ENCODE results near the gene STX18. TPM values are rescaled to one million over a fixed set of nuclear protein-coding genes. Genes with fewer than 3 reads are reported as not detected.

STX18 gene
- total and polyA plus RNA-seq, 2 of the 13 experiments (the other 11 are each of a cell fraction or from before 2014, with no cell fraction given) = 23.9 to 37.1 TPM

GRCh38 chr4:4578981-4579380, 37.1 kb upstream of the STX18 start:
- H3K79me2 ChIP-seq (ENCODE audit: insufficient read depth, low read length) = no peaks in the 10 kb centered on the region
- in situ Hi-C loops (cut with HindIII; ENCODE audit: extremely low pct_ligation_motif_present, low pct_unique_long_range_greater_than_20kb) (no loop called here), intact Hi-C loops (cut with micrococcal nuclease; ENCODE audit: unreplicated experiment) (no loop called here)
- no TSS peak for BruUV-seq (replicated peaks)
- ChIA-PET POLR2A (no interaction called here), CTCF (ENCODE audit: low intra/inter-chr PET ratio, low total read pairs) (no interaction called here)
- H3K4me1 ChIP-seq (ENCODE audit: insufficient read depth, low read length) = peaks cover 26% of the 10 kb centered on the region
- no peak for TF ChIP-seq SYNCRIP (IDR thresholded peaks at IDR 0.05; ENCODE audit: insufficient read depth, low read depth, low read length)
- peak; percentile 40; the same call in 1 of the 2 replicates for TF ChIP-seq RARA (CRISPR knock-in tag; IDR thresholded peaks at IDR 0.05)
- TF ChIP-seq ZMYM4 (CRISPR knock-in tag; IDR thresholded peaks at IDR 0.05) = no peak
- TF ChIP-seq RXRA (CRISPR knock-in tag; IDR thresholded peaks at IDR 0.05) = peak; percentile 26; the same call in 1 of the 2 replicates
- TF ChIP-seq ELK4 (CRISPR knock-in tag; IDR thresholded peaks at IDR 0.05; ENCODE audit: borderline replicate concordance) = no peak
- TF ChIP-seq RXRB (CRISPR knock-in tag; IDR thresholded peaks at IDR 0.05; ENCODE audit: borderline replicate concordance) = 0 out of 2 replicates have a peak, but pooled peaks have one; percentile 38
- TF ChIP-seq THRA (CRISPR knock-in tag; IDR thresholded peaks at IDR 0.05; ENCODE audit: borderline replicate concordance) = peak; percentile 75; the same call in 1 of the 2 replicates
- TF ChIP-seq ZNF644 (CRISPR knock-in tag; IDR thresholded peaks at IDR 0.05; ENCODE audit: low read depth) = no peak
- no peak for TF ChIP-seq ZNF335 (CRISPR knock-in tag; IDR thresholded peaks at IDR 0.05)
- no peak for TF ChIP-seq NFKB2 (CRISPR knock-in tag; IDR thresholded peaks at IDR 0.05; ENCODE audit: borderline replicate concordance)
- no peak for TF ChIP-seq ZKSCAN8 (CRISPR knock-in tag; IDR thresholded peaks at IDR 0.05; ENCODE audit: borderline replicate concordance)
- H3K27me3 ChIP-seq (ENCODE audit: control insufficient read depth in 1 of 2, insufficient read depth in 2 of 2, low read length in 2 of 2) = no peaks in the 10 kb centered on the region
- no peak overlapping the region for H3K27ac ChIP-seq (ENCODE audit: extremely low read length, insufficient read depth, low read length)
- H3K9ac ChIP-seq (ENCODE audit: insufficient read depth, low read depth, low read length) = no peak overlapping the region
- peaks cover 0 to 4% of the 10 kb centered on the region in 2 experiments; a peak in 2 of 5 replicates for H3K36me3 ChIP-seq (replicated peaks in 1 of 2; ENCODE audit: control insufficient read depth in 1 of 2, insufficient read depth in 2 of 2, low read length in 2 of 2)
- 69% methylated on average over 5 of the region's 5 CpGs for whole genome bisulfite sequencing (ENCODE audit: low lambda C conversion rate)
- peak; percentile 55 for ATAC-seq
- H3K9me3 ChIP-seq (ENCODE audit: low read length) = no peaks in the 10 kb centered on the region
- no peak overlapping the region for H2AFZ ChIP-seq (ENCODE audit: low read length)
- no peaks in the 10 kb centered on the region for H4K20me1 ChIP-seq (ENCODE audit: insufficient read depth, low read length)
- no peak overlapping the region for H3K4me2 ChIP-seq (ENCODE audit: low read depth, low read length)
- peak; percentile 28 for DNase-seq (ENCODE audit: low spot score)
- no peak overlapping the region for H3K4me3 ChIP-seq (replicated peaks in 1 of 3; ENCODE audit: insufficient read depth in 1 of 3, low read depth in 2 of 3, low read length in 3 of 3)
- FAIRE-seq = no peak

Measured in HepG2 (cell line).